Measurements from ENCODE around the gene ETV7. TPM values are rescaled to one million over a fixed set of nuclear protein-coding genes. Genes with fewer than 3 reads are reported as not detected.
A peak's percentile ranks its signal among the peaks of the same experiment; 100 is the strongest.

Gene ETV7
- total and polyA plus RNA-seq, 2 of the 13 experiments (the other 11 are each of a cell fraction or from before 2014, with no cell fraction given): not detected

- peak; percentile 88 for TF ChIP-seq TAF15 (IDR thresholded peaks at IDR 0.05; ENCODE audit: low read depth, low read length, poor library complexity, severe bottlenecking)
- TF ChIP-seq NRL (CRISPR knock-in tag; IDR thresholded peaks at IDR 0.05; ENCODE audit: borderline replicate concordance): peak; percentile 97; the same call in 1 of the 2 replicates
- TF ChIP-seq SALL2 (CRISPR knock-in tag; IDR thresholded peaks at IDR 0.05): peak; percentile 76
- TF ChIP-seq ZNF382 (CRISPR knock-in tag; IDR thresholded peaks at IDR 0.05; ENCODE audit: borderline replicate concordance): no peak
- no peak for TF ChIP-seq ZNF260 (CRISPR knock-in tag; IDR thresholded peaks at IDR 0.05; ENCODE audit: borderline replicate concordance, low read depth)
- peak; percentile 53; the same call in 1 of the 2 replicates for TF ChIP-seq RXRB (CRISPR knock-in tag; IDR thresholded peaks at IDR 0.05; ENCODE audit: borderline replicate concordance)
- TF ChIP-seq ATF7-NPFF (CRISPR knock-in tag; IDR thresholded peaks at IDR 0.05; ENCODE audit: low read depth): peak; percentile 88; the same call in 1 of the 2 replicates
- TF ChIP-seq E2F1 (CRISPR knock-in tag; IDR thresholded peaks at IDR 0.05): peak; percentile 99
- TF ChIP-seq ZNF607 (CRISPR knock-in tag; IDR thresholded peaks at IDR 0.05; ENCODE audit: borderline replicate concordance): no peak; the same call in none of the 2 replicates
- peak; percentile 80; the same call in 1 of the 2 replicates for TF ChIP-seq ZNF710 (CRISPR knock-in tag; IDR thresholded peaks at IDR 0.05; ENCODE audit: borderline replicate concordance)
- 0 out of 2 replicates have a peak, but pooled peaks have one; percentile 63 for TF ChIP-seq EED (CRISPR knock-in tag; IDR thresholded peaks at IDR 0.05)
- peak; percentile 94 for TF ChIP-seq SNAI1 (CRISPR knock-in tag; IDR thresholded peaks at IDR 0.05; ENCODE audit: borderline replicate concordance)
- TF ChIP-seq MTF2 (CRISPR knock-in tag; IDR thresholded peaks at IDR 0.05; ENCODE audit: borderline replicate concordance): 0 out of 2 replicates have a peak, but pooled peaks have one; percentile 84
- TF ChIP-seq MIER3 (CRISPR knock-in tag; IDR thresholded peaks at IDR 0.05; ENCODE audit: borderline replicate concordance): peak; percentile 49; the same call in 1 of the 2 replicates
- TF ChIP-seq ZNF136 (CRISPR knock-in tag; IDR thresholded peaks at IDR 0.05; ENCODE audit: low read depth): peak; percentile 72; the same call in 1 of the 2 replicates
- no peak for TF ChIP-seq ZBTB10 (CRISPR knock-in tag; IDR thresholded peaks at IDR 0.05; ENCODE audit: borderline replicate concordance)
- TF ChIP-seq PRDM10 (CRISPR knock-in tag; IDR thresholded peaks at IDR 0.05; ENCODE audit: low read depth): peak; percentile 23; the same call in 1 of the 2 replicates
Observed at GRCh38 chr6:36423101-36423824, 35.8 kb upstream of the ETV7 start (continued).
